HCT116 (cell line): ENCODE data around the gene FAIM2.

Experiments used
- EGR1 ChIP-seq: IDR thresholded peaks from 2 replicates; pipeline ENCODE4 v1.6.1; 2012; ENCODE audit warnings: low read depth
- JUND ChIP-seq: IDR thresholded peaks from 2 replicates; pipeline ENCODE4 v1.6.1; 2012
- POLR2A ChIP-seq: IDR thresholded peaks from 2 replicates; pipeline ENCODE4 v1.7.0; 2011; ENCODE audit warnings: borderline replicate concordance; ENCODE audit not compliant: insufficient read depth, insufficient read length; ENCODE audit errors: extremely low read depth
- POLR2AphosphoS5 ChIP-seq: IDR thresholded peaks from 2 replicates; pipeline ENCODE4 v1.6.1; 2011; ENCODE audit warnings: mild to moderate bottlenecking, low read depth, low read length, moderate library complexity
- RAD21 ChIP-seq: IDR thresholded peaks from 2 replicates; pipeline ENCODE4 v1.6.1; 2012; ENCODE audit warnings: low read depth, mild to moderate bottlenecking
- SRF ChIP-seq: IDR thresholded peaks from 2 replicates; pipeline ENCODE4 v1.6.1; 2012; ENCODE audit warnings: low read depth
- TF ChIP-seq, protein P1 (sequence below), 3 experiments: fragments of 200-600 bp in 1 of 3; sonication (generic) in 1 of 3; IDR thresholded peaks in 2 of 3; conservative IDR thresholded peaks in 1 of 3; 2 replicates each; pipeline ENCODE4 v1.5.1; 2012 to 2017; ENCODE audit warnings: low read depth in 2 of 3, low read length in 2 of 3, antibody characterized with exemption in 1 of 3, borderline replicate concordance in 1 of 3, control low read depth in 1 of 3, mild to moderate bottlenecking in 1 of 3, mixed read lengths in 1 of 3, mixed run types in 1 of 3, moderate library complexity in 1 of 3; ENCODE audit not compliant: insufficient read depth in 1 of 3
- TF ChIP-seq, protein P2 (sequence below): IDR thresholded peaks from 2 replicates; pipeline ENCODE4 v1.6.1; 2012

DNA sequence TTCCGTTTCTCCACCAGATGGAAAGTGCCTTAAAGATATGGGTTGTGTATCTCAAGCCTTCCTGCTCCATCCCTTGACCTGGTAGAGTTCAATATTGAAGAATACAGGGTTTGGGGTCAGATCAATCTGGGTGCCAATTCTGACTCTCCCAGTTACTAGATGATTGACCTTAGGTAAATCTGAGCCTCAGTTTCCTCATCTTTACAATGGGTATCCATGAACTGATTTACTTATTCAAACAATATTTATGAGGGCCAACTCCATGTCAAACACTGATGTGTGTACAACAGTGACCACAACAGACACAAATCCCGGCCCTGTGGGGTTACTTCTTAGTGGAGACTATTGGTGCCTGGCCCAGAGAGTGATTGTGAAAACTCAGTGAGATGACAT is 7.5 kb upstream of the FAIM2 start:
- TF ChIP-seq, protein P1, sequence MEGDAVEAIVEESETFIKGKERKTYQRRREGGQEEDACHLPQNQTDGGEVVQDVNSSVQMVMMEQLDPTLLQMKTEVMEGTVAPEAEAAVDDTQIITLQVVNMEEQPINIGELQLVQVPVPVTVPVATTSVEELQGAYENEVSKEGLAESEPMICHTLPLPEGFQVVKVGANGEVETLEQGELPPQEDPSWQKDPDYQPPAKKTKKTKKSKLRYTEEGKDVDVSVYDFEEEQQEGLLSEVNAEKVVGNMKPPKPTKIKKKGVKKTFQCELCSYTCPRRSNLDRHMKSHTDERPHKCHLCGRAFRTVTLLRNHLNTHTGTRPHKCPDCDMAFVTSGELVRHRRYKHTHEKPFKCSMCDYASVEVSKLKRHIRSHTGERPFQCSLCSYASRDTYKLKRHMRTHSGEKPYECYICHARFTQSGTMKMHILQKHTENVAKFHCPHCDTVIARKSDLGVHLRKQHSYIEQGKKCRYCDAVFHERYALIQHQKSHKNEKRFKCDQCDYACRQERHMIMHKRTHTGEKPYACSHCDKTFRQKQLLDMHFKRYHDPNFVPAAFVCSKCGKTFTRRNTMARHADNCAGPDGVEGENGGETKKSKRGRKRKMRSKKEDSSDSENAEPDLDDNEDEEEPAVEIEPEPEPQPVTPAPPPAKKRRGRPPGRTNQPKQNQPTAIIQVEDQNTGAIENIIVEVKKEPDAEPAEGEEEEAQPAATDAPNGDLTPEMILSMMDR (IDR thresholded peaks at IDR 0.05 in 2 of 3, conservative IDR thresholded peaks at IDR 0.05 in 1 of 3; ENCODE audit: borderline replicate concordance in 1 of 3, insufficient read depth in 1 of 3, low read depth in 2 of 3, low read length in 2 of 3): no peak
- TF ChIP-seq SRF (no peak), RAD21 (no peak), POLR2A (no peak), JUND (no peak), EGR1 (no peak), POLR2AphosphoS5 (no peak)
- TF ChIP-seq, protein P2, sequence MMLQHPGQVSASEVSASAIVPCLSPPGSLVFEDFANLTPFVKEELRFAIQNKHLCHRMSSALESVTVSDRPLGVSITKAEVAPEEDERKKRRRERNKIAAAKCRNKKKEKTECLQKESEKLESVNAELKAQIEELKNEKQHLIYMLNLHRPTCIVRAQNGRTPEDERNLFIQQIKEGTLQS: no peak
